ENCODE results near the gene ZNF488.

The ZNF488 gene

GRCh38 chr10:47366181-47366631, 17.9 kb downstream of the ZNF488 start:
- DNase-seq (ENCODE audit: low read depth) = no peak

- DNase-seq (ENCODE audit: low read depth) = no peak
Observed at GRCh38 chr10:47365431-47366180, 18.5 kb downstream of the ZNF488 start.

GRCh38 chr10:47364911-47365310, 19.2 kb downstream of the ZNF488 start:
- no peak for DNase-seq (ENCODE audit: low read depth)

- no peak for DNase-seq (ENCODE audit: low read depth)
Observed at GRCh38 chr10:47364366-47364765, 19.7 kb downstream of the ZNF488 start.

GRCh38 chr10:47363781-47364180, 20.3 kb downstream of the ZNF488 start:
- no peak for DNase-seq (ENCODE audit: low read depth)

GRCh38 chr10:47362199-47362598, 21.9 kb downstream of the ZNF488 start:
- no peak for DNase-seq (ENCODE audit: low read depth)

- no peak for DNase-seq (ENCODE audit: low read depth)
Observed at GRCh38 chr10:47361293-47361692, 22.8 kb downstream of the ZNF488 start.

GRCh38 chr10:47360419-47361040, 23.6 kb downstream of the ZNF488 start:
- DNase-seq (ENCODE audit: low read depth) = no peak

- no peak for DNase-seq (ENCODE audit: low read depth)
Observed at GRCh38 chr10:47359626-47360418, 24.3 kb downstream of the ZNF488 start.

GRCh38 chr10:47359101-47359500, 25.0 kb downstream of the ZNF488 start:
- no peak for DNase-seq (ENCODE audit: low read depth)

- no peak for DNase-seq (ENCODE audit: low read depth)
Observed at GRCh38 chr10:47358457-47358856, 25.6 kb downstream of the ZNF488 start.

- no peak for DNase-seq (ENCODE audit: low read depth)
Observed at GRCh38 chr10:47357911-47358310, 26.2 kb downstream of the ZNF488 start.

- DNase-seq (ENCODE audit: low read depth) = no peak
Observed at GRCh38 chr10:47357131-47357582, 26.9 kb downstream of the ZNF488 start.

GRCh38 chr10:47356708-47357107, 27.4 kb downstream of the ZNF488 start:
- DNase-seq (ENCODE audit: low read depth) = no peak

GRCh38 chr10:47354900-47355299, 29.2 kb downstream of the ZNF488 start:
- no peak for DNase-seq (ENCODE audit: low read depth)

GRCh38 chr10:47354165-47354564, 29.9 kb downstream of the ZNF488 start:
- DNase-seq (ENCODE audit: low read depth) = no peak

- no peak for DNase-seq (ENCODE audit: low read depth)
Observed at GRCh38 chr10:47353351-47353750, 30.7 kb downstream of the ZNF488 start.

GRCh38 chr10:47351899-47352815, 31.9 kb downstream of the ZNF488 start:
- DNase-seq (ENCODE audit: low read depth) = no peak

GRCh38 chr10:47350671-47351640, 33.1 kb downstream of the ZNF488 start:
- DNase-seq (ENCODE audit: low read depth) = no peak

- DNase-seq (ENCODE audit: low read depth) = no peak
Observed at GRCh38 chr10:47349941-47350371, 34.1 kb downstream of the ZNF488 start.

All from T-helper 22 cell (primary cell).